PC-9 (cell line): ENCODE measurements around the gene GXYLT2.

Source experiments
- EZH2 ChIP-seq: fragments of 200-600 bp; sonication (generic); IDR thresholded peaks from 2 replicates; pipeline ENCODE4 v1.8.0; 2017; ENCODE audit warnings: antibody characterized with exemption, low read depth
- TF ChIP-seq, protein P1 (sequence below): fragments of 200-600 bp; sonication (generic); conservative IDR thresholded peaks from 2 replicates; pipeline ENCODE4 v1.6.1; 2017; ENCODE audit warnings: mixed run types, antibody characterized with exemption, mild to moderate bottlenecking, moderate library complexity

DNA sequence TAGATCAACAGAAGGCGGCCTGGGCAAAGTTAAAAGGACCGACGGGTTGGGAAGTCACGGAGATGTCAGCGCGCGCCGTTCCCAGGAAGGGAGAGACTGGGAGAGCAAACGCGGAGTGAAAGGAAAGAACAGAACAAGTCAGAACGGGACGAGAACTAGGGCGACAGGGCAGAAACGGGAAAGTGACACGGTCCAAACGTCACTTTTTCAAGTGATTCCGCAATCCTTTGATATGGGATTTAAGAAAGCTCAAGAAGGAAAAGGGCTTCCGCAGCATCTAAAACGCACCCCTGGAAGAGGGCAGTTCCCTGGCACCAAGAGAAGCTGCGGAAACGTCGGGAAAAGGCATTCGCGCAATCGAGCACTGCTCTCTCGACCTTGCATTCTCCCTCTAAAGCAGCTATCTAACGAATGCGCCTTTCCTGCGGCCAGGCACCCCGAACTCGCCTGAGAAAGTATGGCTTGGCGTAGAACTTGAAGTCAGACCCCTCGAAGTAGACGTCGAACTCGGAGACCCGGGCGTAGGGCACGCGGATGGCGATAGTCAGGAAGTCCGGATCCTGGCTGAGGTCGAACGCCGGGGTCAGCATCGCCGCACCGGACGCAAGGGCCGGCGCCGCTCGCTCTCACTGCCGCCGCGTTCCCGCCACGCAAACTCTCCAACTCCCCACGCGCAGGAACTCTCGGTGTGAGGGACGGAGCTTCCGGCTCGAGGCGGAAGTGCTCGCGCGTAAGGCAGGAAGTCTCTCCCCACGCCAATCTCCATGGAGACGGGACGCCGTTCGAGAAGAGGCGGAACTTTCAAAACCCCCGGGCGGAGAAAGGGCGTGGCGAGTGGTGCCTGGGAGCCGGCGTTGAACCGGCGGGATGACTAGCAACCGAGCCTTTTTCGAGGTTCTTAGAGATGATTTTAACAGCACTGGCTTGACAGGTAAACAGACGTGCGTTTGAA, 39.8 kb upstream of the GXYLT2 start, which contains the start of gene SHQ1:
- TF ChIP-seq, protein P1, sequence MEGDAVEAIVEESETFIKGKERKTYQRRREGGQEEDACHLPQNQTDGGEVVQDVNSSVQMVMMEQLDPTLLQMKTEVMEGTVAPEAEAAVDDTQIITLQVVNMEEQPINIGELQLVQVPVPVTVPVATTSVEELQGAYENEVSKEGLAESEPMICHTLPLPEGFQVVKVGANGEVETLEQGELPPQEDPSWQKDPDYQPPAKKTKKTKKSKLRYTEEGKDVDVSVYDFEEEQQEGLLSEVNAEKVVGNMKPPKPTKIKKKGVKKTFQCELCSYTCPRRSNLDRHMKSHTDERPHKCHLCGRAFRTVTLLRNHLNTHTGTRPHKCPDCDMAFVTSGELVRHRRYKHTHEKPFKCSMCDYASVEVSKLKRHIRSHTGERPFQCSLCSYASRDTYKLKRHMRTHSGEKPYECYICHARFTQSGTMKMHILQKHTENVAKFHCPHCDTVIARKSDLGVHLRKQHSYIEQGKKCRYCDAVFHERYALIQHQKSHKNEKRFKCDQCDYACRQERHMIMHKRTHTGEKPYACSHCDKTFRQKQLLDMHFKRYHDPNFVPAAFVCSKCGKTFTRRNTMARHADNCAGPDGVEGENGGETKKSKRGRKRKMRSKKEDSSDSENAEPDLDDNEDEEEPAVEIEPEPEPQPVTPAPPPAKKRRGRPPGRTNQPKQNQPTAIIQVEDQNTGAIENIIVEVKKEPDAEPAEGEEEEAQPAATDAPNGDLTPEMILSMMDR: no peak
- TF ChIP-seq EZH2: no peak
